ENCODE measurements around the gene DUS2.
"Not testable (repeated sequence)": the region's sequence is repeated elsewhere in the genome, so short reads cannot be mapped to it uniquely, and the experiment has no call there.

Gene DUS2

GRCh38 chr16:67998779-67999688 is 24.1 kb upstream of the DUS2 start, which contains the start of gene DPEP2:
TSS of gene DPEP2 (minus strand) at chr16:67999484. CDS start at chr16:67993212, 6,272 bp downstream.
- not testable (repeated sequence) for DNase-seq

- DNase-seq, result no peak
Observed at GRCh38 chr16:67999985-68000384, 23.1 kb upstream of the DUS2 start.

GRCh38 chr16:68000450-68000849 is 22.6 kb upstream of the DUS2 start:
- no peak for DNase-seq

GRCh38 chr16:68003031-68003430 is 20.1 kb upstream of the DUS2 start:
- no peak for DNase-seq

DNA sequence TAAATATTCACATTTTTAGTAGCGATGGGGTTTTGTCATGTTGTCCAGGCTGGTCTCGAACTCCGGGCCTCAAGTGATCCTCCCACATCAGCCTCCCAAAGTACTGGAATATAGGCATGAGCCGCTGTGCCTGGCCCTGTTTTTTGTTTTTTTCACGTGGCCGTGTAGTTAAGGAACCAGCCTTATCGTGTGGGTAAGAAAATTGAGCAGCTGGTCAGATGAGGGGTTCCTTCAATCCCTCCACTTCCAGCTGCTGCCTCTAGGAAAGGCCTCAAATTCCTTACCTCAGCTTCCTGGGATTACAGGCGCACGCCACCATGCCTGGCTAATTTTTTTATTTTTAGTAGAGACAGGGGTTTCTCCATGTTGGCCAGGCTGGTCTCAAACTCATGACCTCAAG is 17.9 kb upstream of the DUS2 start:
- no peak for DNase-seq

DNA sequence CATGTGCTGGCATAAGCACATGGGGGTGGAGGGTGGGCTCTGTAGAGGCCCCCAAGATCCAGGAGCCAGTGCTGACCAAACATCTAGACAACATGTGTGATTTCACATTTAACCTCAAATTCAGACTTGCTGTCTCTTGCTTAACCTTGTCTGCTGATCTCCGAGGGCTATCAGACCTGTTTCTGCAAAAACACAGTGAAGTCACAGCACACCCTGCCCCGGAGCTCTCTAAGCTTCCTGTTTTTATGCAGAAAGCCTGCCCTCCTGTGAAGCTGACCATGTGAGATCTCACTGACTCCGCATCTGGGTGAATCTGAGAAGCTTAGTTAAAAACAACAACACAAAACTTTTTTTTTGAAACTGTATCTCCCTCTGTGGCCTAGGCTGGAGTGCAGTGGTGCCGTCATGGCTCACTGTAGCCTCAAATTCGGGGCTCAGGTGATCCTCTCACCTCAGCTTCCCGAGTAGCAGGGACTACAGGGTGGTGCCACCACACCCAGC is 17.2 kb upstream of the DUS2 start:
- no peak for DNase-seq

- DNase-seq, result no peak
Observed at GRCh38 chr16:68009157-68009735, 13.8 kb upstream of the DUS2 start.

GRCh38 chr16:68009872-68010271 is 13.2 kb upstream of the DUS2 start:
- DNase-seq, result not testable (repeated sequence)

GRCh38 chr16:68013440-68013839 is 9.6 kb upstream of the DUS2 start:
- no peak for DNase-seq

DNA sequence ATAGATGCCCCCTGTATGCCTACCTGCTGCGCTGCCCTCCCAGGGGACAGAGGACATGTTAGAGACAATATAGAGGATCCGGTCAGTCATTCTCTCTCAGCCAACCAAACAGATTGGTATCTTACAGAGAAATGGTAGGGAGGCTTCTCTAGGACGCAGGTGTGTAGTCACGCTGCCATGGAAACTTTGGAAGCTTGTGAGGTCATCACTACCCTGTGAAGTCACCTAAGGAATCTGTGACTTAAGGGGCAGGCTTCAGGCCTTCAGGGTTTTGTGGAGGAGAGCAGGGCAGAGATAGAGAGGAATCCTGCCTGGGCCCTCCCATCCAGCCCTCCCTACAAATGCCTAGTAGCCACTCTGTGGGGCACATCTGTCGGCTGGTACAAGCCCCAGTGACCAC is 7.4 kb upstream of the DUS2 start, which contains the start of gene DPEP2NB:
Gene DPEP2NB, minus strand, starts transcription at position 231 of the 400 bp plus-strand sequence. Its CDS starts 141 bp downstream, at position 90.
- no peak for DNase-seq

- DNase-seq, result no peak
Observed at GRCh38 chr16:68019167-68019680, 3.9 kb upstream of the DUS2 start.

- no peak for DNase-seq
Observed at GRCh38 chr16:68021490-68021889, 1.6 kb upstream of the DUS2 start.

DNA sequence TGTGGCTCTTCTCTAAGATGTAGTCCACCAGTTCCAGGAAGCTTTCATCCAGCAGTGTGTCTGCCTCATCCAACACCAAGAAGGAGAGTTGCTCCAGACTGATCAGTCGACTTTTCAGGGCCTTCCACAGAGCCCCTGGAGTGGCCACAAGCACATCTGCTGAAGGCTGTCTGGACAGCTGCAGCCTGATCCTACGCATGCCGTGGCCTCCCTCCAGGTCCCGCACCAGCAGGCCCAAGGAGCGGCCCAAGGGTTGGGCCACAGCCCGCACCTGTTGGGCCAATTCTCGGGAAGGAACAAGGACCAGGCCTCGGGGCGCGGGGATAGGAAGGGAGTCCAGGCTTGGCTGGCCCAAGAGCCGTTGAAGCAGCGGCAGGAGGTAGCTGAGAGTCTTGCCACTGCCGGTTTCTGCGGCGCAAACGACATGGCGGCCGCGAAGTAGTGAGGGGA is 781 bp upstream of the DUS2 start:
- DNase-seq, result no peak

DNA sequence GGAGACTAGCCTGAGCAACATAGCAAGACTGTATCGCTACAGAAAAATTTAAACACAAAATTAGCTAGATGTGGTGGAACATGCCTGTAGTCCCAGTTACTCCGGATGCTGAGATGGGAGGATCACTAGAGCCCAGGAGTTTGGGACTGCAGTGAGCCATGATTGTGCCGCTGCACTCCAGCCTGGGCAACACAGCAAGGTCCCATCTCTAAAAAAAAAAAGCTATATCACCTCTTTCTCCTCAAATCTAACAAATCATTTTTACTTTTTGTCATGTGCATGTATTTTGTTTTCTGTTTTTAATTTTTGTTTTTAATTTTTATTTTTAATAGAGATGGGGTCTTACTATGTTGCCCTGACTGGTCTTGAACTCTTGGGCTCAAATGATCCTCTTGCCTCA is 5.9 kb downstream of the DUS2 start:
- no peak for DNase-seq

- not testable (repeated sequence) for DNase-seq
Observed at GRCh38 chr16:68030108-68030507, 7.0 kb downstream of the DUS2 start.

GRCh38 chr16:68031951-68032350 is 8.9 kb downstream of the DUS2 start:
- no peak for DNase-seq

DNA sequence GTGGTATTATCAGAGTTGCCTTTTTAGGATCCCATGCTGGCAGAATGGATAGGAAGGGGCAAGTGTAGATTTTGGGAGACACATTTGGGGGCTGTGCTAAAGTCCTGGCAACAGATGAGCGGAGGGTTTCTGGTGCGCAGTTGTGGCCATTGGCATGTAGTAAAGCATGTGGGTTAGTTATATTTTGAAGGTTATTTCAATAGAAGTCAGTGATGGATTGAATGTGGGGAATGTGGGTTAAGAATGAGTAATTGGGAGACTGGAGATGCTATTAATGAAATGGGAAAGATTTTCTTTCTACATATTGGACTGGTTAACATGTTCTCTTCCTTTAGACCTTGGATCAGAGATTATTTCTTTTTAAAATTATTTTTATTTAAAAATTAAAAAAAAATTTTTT is 10.0 kb downstream of the DUS2 start:
- DNase-seq, result no peak

- no peak for DNase-seq
Observed at GRCh38 chr16:68035227-68035626, 12.1 kb downstream of the DUS2 start.

DNA sequence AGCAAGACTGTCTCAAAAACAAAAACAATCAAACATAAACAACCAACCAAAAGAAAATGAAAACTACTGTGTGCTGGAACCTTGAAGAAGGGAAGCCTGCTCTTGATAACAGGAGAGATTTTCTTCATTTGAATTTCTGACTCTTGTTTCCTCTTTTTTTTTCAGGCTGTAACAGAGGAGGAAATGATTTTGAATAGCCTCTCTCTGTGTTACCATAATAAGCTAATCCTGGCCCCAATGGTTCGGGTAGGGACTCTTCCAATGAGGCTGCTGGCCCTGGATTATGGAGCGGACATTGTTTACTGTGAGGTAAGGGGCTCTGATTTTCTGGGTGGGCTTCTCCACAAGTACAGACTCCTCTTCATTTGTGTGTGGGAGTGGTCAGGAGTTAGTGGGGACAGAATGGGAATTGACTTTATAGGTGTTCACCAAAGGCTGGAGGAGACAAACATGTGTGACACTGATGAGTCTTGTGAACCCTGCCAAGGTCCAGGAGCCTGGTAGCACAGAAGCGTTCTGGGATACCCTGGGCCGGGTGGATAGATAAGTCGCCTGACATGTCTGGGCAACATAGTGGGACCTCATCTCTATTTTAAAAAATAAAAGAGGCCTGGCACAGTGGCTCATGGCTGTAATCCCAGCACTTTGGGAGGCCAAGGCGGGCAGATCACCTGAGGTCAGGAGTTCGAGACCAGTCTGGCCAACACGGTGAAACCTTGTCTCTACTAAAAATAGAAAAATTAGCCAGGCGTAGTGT is 14.9 kb downstream of the DUS2 start:
- DNase-seq, result no peak

GRCh38 chr16:68040506-68041288 is 17.6 kb downstream of the DUS2 start:
- DNase-seq, result peak; percentile 14

DNA sequence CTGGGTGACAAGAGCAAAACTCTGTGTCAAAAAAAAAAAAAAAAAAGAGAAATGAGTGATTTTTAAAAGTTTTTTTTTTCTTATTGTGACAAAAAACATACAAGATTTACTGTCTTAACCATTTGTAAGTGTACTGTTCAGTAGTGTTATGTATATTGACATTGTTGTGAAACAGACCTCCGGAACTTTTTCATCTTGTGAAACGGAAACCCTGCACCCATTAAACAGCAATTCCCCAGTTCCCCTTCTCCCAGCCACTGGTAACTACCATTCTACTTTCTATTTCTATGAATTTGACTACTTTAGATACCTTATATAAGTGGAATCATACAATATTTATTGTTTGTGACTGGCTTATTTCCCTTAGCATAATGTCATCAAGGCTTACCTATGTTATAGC is 18.7 kb downstream of the DUS2 start:
- DNase-seq, result no peak

DNA sequence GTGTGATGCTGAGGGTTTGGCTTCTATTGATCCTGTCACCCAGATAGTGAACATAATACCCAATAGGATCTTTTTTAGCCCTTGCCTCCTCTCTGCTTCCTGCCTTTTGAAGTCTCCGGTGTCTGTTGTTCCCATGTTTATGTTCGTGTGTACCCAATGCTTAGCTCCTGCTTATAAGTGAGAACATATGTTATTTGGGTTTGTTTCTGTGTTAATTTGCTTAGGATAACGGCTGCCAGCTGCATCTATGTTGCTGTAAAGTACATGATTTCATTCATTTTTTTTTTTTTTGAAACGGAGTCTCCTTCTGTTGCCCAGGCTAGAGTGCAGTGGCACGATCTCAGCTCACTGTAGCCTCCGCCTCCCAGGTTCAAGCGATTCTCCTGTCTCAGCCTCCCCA is 23.0 kb downstream of the DUS2 start:
- DNase-seq, result no peak
